Activated CD8-positive, alpha-beta memory T cell treated with anti-CD3 and anti-CD28 coated beads for 1 hour (primary cell): ENCODE measurements around the gene LRRC8D.

Experiments
- DNase-seq, 2 donors: peaks; one replicate each; pipeline ENCODE4 v3.0.0-alpha.2; 2020; ENCODE audit warnings: low read depth in 1 of 2; ENCODE audit errors: extremely low read depth in 1 of 2

The LRRC8D gene

DNA sequence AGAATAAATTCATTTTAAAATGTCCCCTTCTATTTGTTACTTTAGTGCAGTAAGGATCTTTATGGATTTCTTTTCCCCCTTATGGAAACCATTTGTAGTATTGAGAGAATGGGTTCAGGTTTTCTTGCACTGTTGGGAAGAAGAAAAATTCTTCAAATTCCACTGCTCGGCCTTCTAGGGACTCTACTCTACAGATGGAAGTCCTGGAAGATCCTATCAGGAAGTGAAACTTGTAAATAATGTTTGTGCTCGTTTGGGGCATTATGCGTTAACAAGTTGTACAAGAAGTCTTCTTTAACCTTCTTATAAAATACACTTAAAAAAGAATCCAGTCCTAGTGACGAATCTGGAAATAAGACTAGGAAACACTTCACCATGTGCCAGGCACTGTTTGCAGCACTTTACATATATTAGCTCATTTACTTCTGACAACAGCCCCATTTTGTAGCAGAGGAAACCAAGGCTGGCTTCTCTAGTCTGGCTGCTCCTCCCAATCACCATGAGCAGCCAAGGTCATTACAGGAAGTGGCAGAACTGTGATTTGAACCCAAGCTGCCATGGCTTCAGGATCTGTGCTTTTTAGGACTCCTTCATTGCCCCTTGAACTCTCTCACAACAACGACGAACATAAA, 11.8 kb downstream of the LRRC8D start:
- DNase-seq, result no peak

DNA sequence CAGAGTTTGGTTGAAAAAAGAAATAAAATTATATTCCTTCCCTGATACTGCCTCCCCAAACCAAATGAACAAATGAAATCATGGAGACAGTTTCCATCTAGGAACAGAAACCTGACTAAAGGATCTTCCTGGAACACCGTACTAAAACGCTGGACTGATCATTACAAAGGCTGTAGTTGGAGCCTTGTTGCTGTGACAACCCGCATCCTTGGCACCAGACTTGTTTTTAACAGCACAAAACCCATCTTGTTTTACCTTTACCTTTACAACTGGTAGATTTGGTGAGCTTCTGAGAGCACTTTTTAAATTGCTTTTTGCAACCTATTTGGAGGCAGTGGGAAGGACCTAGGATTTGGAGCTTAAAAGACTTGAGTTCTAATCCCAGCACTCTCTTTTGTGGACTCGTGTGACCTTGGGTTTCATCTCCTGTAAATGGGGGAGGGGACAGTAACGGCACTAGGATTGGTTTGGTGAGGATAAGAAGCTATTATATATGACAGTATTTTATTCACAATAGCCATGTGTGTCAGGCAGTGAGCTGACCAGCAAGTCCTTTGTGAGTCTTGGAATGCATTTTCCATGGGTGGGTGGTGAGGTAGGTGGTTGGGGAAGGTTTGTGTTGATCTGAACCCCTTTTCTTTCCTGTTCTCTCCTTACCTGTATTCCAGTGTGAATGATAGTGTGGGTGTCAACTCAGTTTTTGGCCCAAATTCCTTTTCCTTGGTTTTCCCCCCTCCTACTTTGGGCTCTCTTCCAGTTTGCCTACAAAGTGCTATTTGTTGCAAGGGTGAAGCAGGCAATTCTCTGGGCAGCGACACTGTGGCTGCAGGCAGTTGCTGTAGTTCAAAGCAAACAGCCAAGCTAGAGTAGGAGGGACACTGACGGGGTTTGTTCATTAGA, 12.6 kb downstream of the LRRC8D start:
- no peak for DNase-seq

GRCh38 chr1:89834083-89834704, 13.4 kb downstream of the LRRC8D start:
- DNase-seq, result no peak

DNA sequence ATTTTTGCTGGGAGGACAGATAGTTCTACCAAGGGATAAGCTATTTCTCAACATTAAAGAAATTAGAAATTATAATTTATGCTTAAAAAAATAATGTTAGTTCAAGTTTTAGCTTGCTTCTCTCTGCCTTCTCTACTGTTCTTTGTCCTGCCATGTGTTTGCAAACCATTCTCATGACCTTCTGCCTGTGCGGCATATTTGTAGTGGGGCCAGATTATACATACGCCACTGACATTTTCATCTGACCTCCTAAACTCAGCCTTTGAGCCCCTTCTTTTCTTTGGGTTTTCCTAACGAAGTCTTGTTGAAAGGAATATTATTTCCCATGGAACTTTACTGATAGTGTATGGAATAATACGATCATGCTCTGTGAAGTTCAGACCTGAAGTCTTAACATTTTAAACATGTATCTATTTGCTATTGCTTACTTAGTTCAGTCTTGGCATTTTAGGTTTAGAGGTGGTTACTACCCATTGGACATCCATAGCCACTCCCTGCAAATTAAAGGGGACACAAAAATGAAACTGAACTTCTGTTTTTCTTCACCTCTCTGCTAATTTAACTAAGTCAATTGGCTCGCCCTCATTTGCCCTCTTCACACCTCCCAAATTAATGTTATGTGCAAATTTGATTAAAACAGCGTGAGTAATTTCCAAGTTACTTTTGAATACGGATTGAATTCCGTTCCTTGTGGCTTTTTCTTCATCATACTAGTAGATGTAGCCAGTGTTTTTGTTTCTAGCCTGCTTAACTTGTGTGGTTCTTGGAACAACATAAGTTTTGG, 15.6 kb downstream of the LRRC8D start:
- no peak for DNase-seq

- DNase-seq, result no peak
Observed at GRCh38 chr1:89837036-89837481, 16.2 kb downstream of the LRRC8D start.

DNA sequence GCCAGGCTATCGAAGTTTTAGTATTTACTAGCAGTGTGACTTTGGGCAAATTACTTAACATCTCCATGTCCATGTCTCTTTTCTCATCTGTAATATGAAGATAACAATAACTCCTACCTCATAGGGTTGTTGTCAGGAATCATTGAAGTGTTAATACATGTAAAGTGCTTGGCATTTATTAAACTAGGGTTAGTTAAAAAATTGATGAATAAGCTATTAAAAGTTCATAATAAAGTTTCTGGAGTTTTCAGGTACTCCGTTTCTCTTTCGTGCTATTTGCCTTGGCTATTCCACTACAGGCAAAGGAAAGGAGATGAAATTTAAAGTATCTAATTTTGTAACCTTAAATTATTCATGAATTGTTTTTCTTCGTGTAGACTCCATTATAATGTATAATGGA, 16.7 kb downstream of the LRRC8D start:
- no peak for DNase-seq

DNA sequence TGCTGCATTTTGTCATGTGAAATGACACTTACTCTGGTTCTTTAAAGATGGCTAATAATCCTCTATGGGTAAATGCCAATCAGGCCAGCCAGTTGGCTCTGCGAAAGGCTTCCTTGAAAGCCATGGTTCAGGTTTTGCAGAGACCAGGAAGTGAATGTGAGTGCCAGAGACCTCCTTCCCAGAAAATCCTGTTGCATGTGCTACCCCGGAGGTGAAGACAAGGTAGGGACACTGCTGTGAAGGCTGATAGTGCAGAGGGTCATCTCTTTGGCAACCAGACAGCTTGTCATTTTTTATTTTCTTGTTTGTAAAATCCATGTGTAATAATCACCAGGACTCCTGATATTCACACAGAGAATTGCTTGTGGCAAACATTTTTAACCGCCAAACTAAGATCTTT, 18.7 kb downstream of the LRRC8D start:
- no peak for DNase-seq

- no peak for DNase-seq
Observed at GRCh38 chr1:89841507-89841906, 20.7 kb downstream of the LRRC8D start.

DNA sequence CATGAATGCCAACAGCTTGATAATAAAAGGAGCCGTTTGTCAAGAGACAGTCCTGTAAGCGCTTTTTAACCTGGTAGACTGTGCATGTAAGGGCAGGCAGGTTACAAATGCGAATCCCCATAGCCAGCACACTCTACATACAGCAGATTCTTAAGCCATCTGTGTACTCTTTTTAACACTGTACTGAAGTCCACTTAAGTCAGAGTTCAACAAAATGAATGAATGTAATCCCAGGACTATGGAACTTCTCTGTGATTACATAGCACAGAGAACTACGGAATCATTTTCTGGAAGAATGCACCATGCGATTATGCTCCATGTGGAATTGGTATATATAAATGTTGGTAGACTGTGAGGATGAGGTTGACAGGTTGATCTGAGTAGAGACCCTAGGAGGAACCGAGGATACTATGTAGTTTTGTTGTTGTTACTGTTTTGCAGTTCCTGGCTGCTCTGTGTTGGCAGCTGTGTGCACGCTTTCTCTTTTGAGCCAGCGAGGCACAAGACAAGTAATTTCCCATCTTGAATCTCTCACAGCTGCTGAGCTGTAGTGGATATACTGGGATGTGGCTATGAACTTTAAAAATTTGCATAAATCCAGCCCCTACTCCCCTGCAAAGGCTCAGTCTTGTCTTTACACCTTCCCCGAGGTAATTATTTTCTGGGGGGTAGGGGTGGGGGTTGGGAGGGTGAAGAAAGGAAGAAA, 21.9 kb downstream of the LRRC8D start:
- DNase-seq, result no peak

GRCh38 chr1:89843273-89844130, 22.7 kb downstream of the LRRC8D start:
- peak; percentile 48 to 61 for DNase-seq

- peak in 1 of 2 donors; percentile 14 for DNase-seq
Observed at GRCh38 chr1:89844241-89844807, 23.5 kb downstream of the LRRC8D start.

DNA sequence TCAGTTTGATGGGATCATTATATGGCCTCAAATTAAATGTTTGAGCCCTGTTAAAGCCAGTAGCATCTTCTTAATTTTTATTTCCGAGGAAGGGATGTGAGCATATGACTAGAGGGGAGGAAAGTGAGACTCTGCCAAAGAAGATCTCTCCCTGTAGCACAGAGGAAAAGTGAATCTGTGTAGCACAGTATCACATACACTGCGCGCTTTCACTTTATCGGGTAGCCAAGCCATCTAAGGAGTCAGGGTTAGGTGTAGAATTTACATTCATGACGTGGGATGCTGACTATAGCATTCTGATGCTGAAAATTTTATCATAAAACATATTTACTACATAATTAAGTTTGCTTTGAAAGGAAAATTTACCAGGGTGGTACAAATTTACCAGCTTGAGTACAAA, 24.0 kb downstream of the LRRC8D start:
- no peak for DNase-seq

- DNase-seq, result no peak
Observed at GRCh38 chr1:89847191-89847729, 26.4 kb downstream of the LRRC8D start.

DNA sequence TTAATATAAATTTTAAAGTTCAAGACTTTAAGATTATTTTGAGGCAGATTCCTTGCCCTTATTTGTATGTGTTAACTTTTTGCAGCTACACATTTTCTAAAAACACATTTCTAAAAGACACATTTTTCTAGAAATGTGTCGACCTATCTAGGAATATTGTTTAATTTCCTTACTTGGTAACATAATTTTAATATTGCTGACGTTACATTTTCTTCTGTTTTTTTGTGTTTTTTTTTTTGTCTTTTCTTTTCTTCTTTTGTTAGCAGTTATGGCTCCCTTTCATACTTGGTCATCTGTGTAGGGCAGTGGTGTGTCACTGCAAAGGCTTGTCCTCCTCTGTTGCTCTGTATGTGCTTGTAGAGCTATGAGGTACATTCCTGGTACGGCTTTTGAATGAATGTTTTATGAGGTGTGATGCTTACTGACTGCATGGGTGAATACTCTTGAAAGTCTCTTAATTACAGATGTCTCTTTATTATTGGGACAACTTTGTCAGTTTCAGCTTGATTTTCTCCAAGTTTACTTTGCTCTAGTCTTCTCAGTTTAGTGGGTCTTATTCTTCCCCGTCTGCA, 30.1 kb downstream of the LRRC8D start:
- DNase-seq, result no peak

GRCh38 chr1:89854140-89854539, 33.3 kb downstream of the LRRC8D start:
- DNase-seq, result no peak

DNA sequence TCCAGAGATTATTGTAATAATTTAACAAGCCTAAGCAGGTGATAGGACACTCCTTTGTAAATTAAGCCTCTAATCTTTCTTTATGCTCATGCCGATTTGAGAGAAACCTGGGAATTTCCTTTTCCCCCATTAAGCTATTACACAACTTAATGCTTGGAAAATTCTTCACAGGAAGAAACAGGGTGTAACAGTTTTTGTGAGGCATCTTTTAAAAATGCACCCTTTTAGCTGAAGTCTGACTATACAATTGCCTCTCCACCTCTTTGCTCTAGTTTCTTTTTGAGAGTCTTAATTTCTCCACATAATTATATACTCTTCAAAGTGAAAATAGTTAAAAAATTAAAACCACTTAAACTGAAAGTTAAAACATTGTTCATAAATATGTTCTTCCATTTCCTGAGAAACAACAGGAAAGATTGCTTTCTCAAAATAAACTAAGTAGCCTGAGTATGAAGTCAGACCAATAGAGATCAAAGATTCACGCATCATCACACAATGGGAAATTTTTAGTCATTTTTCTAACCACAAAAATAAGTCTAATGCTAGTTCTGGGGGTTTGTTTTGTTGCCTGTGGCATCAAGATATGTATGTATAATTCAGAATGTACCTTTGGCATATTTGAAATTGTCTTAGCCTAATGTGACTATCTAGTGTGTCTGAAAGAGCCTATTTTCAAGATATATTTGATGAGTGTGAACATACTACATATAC, 34.7 kb downstream of the LRRC8D start:
- DNase-seq, result no peak

DNA sequence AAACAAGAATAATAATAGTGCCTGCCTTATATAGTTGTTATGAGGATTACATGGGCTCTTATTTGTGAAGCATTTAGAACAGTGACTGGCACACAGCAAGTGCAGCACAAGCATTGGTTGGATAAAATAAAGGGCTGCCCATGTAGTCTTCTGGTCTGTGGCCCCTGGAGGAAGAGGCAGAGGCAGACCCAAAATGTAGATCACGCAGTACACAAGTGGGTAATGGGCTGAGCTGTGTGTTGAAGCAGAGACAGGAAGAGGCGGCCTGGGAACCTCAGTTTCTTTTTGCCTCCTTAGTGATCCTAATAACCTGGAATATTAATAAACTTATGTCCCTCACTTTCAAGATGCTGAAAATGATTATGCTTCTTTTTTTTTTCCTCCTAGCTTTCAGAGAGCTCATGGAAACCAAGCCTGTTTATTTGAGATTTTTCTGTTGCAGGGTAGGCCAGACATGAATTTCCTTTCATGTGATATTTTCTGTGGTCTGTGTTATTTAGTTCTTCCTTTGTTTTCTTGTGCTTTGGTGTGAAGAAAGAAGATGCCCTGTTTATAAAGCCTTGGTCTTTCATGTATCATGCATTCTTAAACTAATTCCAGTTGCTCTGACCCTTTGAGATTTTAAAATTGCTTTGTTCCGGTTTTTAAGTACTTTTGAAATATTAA, 42.5 kb downstream of the LRRC8D start:
- no peak for DNase-seq
